ENCODE measurements around the gene FAS.

FAS gene

DNA sequence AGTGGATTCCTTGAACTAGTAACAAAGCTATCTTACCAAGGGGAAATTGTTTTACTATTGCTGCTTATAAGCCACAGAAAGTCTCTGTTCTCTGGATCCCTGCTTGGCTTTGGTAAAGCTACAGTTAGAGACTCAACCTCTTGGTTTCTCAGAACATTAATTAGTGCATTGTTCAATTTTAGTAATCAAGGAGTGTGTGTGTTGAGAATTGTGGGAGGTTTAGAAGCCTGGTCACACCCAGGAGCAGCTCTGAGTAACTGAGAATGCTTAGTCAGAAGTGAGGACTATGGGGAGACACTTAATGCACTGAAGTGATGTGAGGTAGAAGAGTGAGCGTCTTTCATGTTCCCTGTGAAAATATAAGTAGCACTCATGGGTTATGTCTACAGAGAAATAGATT lies 29.8 kb upstream of the FAS start:
- H3K27ac ChIP-seq = no peak overlapping the region
- TF ChIP-seq, protein P1, sequence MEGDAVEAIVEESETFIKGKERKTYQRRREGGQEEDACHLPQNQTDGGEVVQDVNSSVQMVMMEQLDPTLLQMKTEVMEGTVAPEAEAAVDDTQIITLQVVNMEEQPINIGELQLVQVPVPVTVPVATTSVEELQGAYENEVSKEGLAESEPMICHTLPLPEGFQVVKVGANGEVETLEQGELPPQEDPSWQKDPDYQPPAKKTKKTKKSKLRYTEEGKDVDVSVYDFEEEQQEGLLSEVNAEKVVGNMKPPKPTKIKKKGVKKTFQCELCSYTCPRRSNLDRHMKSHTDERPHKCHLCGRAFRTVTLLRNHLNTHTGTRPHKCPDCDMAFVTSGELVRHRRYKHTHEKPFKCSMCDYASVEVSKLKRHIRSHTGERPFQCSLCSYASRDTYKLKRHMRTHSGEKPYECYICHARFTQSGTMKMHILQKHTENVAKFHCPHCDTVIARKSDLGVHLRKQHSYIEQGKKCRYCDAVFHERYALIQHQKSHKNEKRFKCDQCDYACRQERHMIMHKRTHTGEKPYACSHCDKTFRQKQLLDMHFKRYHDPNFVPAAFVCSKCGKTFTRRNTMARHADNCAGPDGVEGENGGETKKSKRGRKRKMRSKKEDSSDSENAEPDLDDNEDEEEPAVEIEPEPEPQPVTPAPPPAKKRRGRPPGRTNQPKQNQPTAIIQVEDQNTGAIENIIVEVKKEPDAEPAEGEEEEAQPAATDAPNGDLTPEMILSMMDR (IDR thresholded peaks at IDR 0.05) = no peak

DNA sequence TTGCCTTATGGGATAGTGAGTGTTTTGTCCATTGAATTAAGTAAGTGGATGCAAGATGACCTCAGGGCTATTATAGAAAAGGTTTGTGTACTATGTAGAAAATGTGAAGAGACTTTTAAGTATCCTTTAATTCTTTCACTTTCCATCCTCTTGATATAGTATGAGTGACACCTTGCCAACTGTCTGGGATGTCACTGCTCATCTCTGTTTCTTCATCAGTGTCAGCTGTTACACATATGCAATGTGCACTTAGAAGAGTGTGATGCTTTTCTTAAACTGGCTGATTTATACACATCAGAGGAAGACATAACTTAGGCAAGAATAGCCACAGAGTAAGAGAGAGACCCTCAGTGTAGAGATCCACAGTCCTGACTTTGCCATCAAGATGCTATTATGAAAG lies 29.3 kb upstream of the FAS start:
- TF ChIP-seq, protein P1 (IDR thresholded peaks at IDR 0.05) = no peak
- DNase-seq (ENCODE audit: low spot score) = no peak
- H3K27ac ChIP-seq = no peak overlapping the region
- H3K4me3 ChIP-seq = no peak overlapping the region

More for the DNA sequence above, 29.8 kb upstream of the FAS start:
- no peak overlapping the region for H3K4me3 ChIP-seq
- DNase-seq (ENCODE audit: low spot score) = no peak

DNA sequence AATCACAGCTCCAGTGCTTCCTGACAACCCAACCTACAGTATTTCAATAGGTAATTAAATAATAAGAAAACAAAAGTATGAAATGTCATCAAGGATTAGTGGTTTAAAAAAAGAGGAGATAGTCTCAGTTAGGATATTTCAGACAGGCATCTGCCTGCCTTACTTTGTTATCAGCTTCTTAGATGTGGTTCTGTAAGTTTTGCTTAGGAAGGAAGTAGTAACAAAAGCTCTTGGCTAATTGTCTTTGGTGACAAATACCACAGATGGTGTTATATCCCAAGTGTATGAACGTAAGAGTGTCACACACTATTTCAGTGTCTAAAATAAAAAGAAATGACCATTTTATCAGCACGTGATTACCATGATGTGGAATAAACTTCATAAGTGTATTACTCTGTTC lies 28.3 kb upstream of the FAS start:
- TF ChIP-seq, protein P1 (IDR thresholded peaks at IDR 0.05) = no peak

DNA sequence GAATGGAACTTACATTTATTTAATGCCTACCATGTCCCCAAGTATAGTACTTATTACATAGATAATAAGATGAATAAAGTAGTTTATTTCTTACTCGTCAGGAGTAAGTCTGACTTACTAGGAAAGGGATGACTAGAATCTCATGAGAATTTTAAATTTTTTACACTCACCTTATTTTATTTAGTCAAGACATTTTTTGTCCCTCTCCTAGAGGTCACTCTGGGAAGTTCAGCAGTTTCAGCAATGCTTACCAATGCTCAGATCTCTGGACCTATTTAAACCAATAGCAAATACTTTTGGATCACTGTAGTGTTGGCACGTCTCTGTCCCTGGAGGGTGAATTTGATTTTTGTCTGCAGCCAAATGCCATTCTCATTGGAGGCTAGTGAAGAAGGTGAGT lies 27.3 kb upstream of the FAS start:
- peak overlapping the region; percentile 16 to 72 for H3K27ac ChIP-seq
- TF ChIP-seq, protein P1 (IDR thresholded peaks at IDR 0.05) = no peak
- no peak for DNase-seq (ENCODE audit: low spot score)

More for the DNA sequence above, 28.3 kb upstream of the FAS start:
- no peak for DNase-seq (ENCODE audit: low spot score)
- no peak overlapping the region for H3K4me3 ChIP-seq
- H3K27ac ChIP-seq = no peak overlapping the region

DNA sequence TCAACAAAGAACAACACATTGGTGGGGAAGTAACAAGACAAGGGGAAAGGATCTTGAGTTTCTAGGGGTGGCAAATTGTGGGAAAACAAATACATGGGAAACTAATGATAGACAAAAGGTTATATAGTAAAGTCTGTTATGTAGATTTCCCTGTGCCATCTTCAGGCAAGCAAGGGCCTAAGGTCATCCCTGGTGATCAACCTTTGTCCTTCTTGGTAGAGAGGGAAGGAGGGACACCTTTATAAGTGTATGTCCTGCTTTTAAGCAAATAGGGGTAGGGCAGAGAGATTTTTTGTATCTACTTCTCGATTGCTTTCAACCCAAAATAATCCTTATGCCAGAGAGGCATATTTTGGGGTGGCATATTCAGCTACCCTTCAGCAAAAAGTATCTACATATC lies 26.2 kb upstream of the FAS start:
- DNase-seq (ENCODE audit: low spot score) = no peak
- Histone ChIP-seq H3K4me3 (peak overlapping the region; percentile 24), H3K27ac (peak overlapping the region; percentile 82 to 85)
- TF ChIP-seq, protein P1 (IDR thresholded peaks at IDR 0.05) = no peak

More for the DNA sequence above, 27.3 kb upstream of the FAS start:
- H3K4me3 ChIP-seq = no peak overlapping the region

DNA sequence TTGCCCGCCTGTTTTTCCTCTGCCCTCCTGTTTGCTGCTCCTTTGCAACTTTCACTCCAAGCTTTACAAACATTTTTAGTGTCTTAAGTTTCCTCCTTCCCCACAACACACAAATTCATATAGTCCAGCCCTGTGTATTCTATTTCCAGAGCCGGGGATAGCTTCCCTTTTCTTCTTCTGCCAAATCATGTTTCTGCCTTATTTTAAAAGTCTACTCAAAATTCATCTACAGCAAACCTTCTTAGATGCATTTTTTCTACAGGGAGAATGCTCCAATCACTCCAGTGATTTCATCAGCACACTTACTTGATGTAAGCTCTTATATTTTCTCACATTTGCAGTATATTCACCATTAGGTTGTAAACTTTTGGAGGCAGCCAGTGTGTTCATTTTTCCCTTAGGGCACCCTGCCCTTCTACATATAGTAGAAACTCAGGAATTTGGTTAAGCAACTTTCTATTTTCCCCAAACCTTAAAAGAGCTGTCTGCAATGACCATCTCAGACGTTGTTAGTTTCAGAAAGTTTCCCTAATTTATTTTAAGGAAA lies 25.7 kb upstream of the FAS start:
- H3K4me3 ChIP-seq = peak overlapping the region; percentile 24
- DNase-seq (ENCODE audit: low spot score) = no peak
- TF ChIP-seq, protein P1 (IDR thresholded peaks at IDR 0.05) = no peak
- peak overlapping the region; percentile 82 to 85 for H3K27ac ChIP-seq

DNA sequence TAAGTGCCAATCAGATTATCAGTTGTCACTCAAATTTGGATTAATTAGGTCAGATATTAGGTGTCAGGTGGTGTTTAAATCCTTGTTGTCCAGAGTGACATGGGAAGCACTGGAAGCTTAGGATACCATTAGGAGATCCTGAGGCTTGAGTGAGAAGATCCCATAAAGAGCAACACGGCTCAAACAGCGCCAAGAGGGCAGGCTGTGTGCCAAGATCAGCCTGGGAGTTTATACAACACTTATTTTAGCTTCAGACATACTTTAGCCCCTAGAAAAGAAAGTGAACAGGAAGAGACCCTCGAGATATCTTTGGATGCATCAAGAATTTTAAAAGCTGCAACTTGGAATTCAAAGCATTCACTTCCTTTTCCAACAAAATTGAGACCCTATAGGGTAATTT lies 23.8 kb upstream of the FAS start:
- TF ChIP-seq, protein P1 (IDR thresholded peaks at IDR 0.05) = no peak
- H3K4me3 ChIP-seq = no peak overlapping the region
- peak overlapping the region; percentile 82 to 85 for H3K27ac ChIP-seq
- DNase-seq (ENCODE audit: low spot score) = no peak

All from coronary artery (tissue), 2 donors.